HG03460 (cell line): ENCODE measurements around the gene CGB7.
A peak's percentile ranks its signal among the peaks of the same experiment; 100 is the strongest.
"Not testable (repeated sequence)": the region's sequence is repeated elsewhere in the genome, so short reads cannot be mapped to it uniquely, and the experiment has no call there.

ENCODE experiments used
- ATAC-seq: cut with Tn5 transposase; IDR thresholded peaks from one replicate; pipeline ENCODE4 v1.9.1; 2021; ENCODE audit not compliant: unreplicated experiment

The CGB7 gene

DNA sequence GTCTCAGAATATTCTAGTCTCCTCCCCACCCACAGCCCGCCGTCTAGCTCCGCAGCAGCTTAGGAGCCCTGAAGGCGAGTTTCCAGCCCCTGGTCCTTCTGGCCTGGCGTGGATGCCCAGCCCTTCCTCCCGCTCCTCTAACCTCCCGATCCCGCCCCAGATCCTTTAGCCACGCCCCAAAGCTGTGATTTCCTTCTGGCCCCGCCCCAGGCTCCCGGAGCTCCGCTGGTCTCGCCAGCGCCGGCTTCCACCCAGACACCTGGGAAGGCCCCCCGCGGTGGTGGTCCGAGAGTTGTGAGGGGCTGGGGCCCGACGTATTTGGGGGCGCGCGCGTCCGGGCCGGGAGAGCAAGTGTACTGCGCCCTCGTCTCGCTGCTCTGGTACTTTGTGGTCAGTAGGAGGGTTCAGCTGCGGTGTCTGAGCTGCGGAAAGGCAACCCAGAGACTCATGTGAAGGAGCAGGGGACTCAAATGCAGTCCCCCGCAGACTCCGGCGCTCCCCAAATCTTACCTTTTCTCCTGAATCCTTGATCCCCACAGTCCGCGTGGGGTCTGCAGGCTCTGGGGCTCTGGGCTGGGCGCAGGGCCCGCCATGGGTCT lies at the start of gene CGB7:
CGB7 (minus strand) TSS at position 114 of the 599 bp plus-strand sequence. CDS start 2,374 bp downstream, outside the sequence.
- no peak for ATAC-seq

DNA sequence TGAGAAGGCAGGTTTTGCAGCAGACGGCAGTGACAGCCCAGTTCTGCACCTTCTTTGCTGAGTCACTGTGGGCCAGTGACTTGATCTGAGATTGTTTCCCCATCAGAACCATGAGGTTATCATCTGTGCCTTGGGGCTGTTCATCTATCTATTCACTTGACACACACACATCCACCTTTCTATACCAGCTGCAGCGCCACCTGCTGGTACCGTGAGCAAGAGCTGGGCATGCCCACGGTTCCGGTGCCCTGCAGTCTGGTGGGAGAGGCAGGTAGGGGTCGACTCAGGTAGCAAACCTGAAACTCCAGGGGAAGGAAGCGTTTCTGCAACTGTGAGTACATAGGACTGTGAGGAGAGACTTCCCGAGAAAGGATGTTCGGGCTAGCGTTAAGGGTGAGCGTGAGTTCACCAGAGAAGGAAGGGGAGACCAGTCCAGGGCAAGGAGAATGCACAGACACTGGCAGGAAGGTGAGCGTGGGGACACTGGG lies 49.1 kb upstream of the CGB7 start:
- ATAC-seq: no peak

DNA sequence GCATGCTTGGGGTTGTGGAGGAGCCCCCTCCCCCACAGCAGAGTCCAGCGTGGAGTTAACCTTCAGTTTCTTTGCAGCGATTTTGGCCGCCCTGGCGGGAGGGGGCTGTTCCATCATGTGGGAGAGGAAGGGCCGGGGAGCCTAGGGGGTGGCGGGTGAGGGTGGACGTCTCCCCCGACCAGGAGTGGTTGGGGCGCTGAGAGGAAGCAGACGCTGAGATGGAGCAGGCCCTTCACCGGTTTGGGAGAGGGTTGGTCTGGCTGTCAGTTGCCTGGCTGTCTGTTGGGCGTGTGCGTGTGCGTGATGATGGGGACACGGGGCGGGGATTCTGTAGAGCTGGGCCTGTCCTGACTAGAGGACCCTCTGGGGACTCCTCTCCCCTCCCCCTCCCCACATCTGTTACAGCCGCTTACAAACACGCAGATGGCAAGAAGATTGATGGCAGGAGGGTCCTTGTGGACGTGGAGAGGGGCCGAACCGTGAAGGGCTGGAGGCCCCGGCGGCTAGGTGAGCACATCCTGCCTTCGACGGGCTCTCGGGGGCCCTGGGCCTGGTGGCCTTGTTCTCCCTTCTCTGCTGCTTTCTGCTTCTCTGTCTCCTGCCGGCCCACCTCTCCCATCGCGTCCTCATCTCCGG lies 46.8 kb upstream of the CGB7 start:
- ATAC-seq: no peak

DNA sequence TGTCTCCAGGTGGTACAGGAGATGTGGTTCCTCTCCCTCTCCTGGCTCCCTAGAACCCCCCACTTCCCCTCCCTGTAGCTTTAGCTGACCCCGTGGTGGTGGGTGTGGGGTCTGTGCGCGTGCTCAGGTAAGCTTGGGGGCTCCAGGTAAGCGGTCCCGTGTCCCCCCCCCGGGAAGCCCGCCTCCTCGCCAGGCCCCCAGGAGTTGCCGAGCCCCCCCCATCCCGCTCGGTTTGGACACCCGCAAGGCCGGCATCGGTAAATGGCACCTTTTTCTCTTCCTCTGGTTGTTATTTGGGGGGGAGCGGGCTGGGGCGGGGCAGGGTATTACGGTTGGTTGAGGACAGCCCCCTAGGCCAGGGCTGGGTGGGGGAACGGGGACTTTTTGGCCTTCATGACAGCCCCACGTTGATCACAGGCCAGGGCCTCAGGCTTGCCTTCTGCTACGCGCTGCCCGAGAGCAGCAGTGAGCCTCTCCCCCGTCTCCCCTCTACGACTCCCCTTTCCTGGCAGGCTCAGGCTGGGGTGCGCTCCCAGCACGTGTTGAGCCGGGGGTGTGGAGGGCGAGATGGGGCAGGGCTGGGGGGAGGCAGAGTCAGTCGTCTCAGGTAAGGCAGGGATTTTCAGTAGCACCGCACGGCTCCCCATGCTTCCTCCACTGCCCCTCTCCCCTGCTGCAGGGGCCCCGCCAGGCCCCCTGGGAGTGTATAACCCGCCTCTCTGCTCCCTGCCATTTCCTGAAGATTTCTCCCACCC lies 46.0 kb upstream of the CGB7 start:
- no peak for ATAC-seq

DNA sequence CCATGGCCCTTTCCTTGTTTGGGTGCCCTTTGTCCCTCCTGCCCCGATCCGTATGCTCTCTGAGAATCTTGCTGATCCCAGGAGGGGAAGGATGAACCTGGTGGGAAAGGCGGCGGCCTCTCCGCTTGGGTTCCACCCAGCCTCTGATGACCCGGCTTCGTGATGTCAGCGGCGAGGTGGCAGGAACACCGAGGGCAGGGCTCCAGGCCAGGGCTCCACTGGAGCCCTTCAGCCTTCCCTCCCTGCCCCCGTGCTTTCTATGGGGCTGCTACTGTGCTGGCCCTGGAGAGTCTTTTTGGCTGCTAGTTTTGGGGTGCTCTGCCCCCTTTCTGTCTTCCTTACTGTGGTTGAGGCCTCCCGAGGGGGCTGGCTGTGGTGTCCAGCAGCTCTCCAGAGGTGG lies 44.8 kb upstream of the CGB7 start:
- no peak for ATAC-seq

DNA sequence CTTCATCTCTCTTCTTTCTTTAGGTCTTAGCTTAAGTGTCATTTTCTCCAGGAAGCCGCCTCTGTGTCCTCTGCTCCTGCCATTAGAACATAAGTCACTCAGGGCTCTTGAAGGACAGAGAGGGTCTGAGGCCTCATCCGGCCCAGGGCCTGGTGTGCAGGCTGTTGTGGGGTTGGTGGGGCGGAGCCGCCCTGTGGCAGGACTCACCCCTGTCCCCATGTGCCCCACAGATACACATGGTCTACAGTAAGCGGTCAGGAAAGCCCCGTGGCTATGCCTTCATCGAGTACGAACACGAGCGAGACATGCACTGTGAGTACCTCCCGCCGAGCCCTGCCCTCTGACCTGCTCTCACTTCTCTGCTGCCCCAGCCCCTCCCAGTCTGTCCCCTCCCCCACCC lies 43.6 kb upstream of the CGB7 start:
- ATAC-seq: no peak

DNA sequence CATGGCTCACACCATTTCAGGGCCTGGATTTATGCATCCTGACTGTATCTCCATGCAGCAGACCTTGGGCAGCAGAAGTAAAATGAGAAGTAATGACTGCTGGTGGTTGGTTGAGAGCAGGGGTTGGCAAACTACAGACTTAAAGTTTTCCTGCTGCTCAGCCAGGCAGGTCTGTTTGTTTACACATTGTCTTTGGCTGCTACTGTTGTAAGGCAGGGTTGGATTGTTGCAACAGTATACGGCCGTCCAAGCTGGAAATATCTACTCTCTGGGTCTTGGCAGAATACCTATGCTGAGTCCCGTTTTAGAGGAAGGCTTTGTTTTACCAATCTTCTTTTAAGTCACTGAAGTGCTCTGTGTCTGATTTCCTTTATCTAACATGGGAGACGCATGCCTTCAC lies 41.2 kb upstream of the CGB7 start:
- ATAC-seq: no peak

DNA sequence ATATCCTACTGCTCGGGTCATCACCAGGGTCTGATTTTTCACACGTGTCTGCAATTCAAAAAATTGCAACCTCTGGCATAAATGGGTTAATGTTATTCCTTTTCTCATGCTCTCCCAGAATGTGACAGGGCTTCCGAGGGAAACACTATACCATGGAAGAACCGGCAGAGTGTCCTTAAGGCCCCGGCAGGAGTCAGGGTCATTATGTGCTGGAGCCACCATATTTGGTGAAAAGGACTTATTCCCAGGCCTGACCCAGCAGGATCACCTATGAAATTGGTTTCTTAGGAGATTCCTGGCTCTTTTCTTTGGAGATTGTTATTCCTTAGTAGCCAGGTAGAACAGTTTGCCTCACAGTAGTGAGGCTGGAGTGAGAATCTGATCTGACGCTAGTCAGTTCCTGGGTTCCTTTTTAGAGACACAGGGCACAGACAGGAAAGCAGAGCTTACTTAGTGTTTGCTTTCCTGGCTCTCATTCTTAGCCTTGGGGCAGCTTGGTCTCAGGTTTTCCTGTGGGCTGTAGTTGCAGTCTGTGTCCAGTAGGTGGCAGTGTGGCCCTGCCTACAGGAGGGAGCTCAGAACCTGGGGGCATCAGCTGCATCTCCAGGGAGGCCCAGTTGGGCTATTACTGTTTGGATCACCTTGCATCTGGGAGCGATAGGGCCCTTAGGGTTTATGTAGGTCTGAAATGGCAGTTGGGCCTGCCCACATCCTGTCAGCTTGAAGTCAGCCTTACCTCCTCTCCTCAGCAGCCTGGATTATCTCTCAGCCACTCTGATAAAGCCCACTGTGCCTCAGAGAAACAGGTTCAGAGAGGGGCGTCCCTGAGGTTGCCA lies 40.1 kb upstream of the CGB7 start:
- no peak for ATAC-seq

DNA sequence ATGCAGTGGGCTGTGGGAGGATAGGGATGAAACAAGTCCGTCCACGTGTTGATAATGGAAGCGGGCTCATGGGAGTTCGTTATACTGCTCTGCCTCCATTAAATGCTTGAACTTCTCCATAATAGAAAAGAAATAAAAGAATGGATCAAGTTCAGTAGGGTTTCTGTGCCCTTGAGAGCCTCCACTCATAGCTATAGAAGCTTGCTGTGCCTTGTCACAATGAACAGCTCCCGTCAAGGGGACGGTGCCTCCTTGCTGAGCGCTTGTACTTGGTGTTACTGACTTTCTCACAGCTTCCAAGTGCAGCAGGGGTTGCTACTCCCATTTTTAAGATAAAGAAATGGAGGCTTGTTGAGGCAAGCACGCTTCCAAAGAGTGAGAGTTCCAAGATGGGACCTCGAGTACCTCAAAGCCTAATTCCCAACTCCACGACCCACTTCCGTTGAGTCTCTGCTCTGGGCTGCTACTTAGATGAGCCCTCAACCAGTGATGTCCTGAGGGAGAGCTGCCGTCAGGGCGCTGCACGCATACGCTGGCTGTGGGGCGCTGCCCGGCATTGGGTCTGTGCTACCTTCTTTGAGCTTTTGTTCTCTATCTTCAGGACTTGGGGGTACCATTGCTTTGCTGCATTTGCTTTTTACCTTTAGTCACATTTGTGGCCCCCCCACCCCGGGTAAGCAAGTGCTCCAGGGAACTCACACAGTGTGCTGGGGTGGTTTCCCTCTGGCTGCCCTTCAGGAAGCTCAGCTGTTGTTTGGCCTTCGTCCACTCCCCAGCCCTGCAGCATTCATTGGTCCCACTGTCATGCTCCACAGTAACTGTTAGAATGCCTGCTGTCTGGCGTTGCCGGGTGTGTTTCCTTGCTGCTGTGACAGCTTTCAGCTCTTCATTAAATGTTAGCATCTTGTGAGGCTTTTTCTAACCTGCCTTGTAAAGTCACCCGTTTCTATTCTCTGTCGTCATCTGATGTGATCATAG lies 37.2 kb upstream of the CGB7 start:
- no peak for ATAC-seq

DNA sequence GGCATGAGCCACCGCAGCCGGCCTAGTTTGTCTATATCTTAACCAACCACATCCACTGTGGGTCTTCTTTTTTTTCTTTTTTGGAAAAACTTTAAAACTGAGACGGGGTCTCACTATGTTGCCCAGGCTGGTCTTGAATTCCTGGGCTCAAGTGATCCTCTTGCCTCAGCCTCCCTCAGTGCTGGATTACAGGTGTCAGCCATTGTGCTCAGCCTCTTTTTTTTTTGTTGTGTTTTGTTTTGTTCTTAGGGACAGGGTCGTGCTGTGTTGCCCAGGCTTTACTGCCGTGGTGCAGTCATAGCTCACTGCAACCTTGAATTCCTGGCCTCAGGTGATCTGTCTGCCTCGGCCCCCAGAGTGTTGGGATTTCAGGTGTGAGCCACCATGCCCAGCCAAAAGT lies 35.1 kb upstream of the CGB7 start:
- no peak for ATAC-seq

DNA sequence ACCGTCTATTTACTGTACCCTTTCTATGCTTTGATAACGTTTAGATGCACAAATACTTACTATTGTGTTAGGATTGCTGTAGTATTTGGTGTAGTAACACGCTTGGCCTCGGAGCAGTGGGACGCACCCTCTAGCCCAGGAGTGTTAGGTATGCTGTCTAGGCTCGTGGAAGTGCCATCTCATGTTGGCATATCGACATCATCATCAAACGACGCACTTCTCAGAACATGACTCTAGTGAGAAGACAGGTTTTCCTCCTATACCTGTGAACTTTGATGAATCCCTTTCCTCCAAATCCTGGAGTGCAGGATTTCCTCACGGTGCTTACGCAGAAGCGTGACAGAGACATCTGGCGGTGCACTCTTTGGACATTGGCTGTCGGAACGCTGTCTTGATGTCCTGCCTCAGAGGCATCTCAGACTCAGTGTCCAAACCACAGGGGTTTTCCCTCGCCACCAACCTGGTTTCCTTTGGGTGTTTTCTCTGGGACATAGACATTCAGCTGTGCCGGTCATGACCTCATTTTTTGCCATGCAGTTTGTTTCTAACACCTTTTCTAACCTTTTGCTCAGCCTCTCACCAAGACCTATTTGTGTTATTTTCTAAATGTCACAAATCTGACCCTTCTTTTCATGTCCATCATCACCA lies 34.0 kb upstream of the CGB7 start:
- ATAC-seq: no peak

DNA sequence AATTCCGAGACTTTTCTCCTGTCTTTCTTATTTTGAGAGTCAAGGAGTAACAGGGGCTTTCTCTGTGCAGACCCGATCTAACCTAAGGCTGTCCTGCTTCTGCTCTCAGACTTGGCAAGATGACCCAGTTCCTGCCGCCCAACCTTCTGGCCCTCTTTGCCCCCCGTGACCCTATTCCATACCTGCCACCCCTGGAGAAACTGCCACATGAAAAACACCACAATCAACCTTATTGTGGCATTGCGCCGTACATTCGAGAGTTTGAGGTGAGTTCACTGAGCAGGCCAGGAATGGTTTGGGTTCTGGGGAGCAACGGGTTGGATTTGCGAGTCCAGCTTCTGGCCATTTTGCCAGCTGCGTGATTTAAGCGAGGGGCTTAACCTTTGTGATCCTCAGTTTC lies 28.7 kb upstream of the CGB7 start:
- no peak for ATAC-seq

DNA sequence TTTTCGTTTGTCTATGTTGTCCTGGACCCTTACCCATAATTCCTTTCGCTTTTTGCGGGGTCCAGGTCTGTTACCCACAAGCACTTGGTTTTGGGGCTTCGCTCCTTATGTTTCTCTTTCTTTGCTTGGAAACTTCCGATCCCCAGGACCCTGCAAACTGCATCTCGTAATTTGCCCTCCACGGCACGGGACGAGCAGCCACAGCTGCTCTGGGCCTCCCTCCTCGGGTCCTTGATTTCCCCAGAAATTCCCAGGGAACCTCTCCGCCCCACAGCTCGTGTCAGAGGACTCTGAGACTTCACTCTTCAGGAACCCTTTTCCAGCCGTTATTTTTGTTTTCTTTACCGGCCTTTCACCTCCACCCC lies 28.3 kb upstream of the CGB7 start:
- ATAC-seq: no peak

DNA sequence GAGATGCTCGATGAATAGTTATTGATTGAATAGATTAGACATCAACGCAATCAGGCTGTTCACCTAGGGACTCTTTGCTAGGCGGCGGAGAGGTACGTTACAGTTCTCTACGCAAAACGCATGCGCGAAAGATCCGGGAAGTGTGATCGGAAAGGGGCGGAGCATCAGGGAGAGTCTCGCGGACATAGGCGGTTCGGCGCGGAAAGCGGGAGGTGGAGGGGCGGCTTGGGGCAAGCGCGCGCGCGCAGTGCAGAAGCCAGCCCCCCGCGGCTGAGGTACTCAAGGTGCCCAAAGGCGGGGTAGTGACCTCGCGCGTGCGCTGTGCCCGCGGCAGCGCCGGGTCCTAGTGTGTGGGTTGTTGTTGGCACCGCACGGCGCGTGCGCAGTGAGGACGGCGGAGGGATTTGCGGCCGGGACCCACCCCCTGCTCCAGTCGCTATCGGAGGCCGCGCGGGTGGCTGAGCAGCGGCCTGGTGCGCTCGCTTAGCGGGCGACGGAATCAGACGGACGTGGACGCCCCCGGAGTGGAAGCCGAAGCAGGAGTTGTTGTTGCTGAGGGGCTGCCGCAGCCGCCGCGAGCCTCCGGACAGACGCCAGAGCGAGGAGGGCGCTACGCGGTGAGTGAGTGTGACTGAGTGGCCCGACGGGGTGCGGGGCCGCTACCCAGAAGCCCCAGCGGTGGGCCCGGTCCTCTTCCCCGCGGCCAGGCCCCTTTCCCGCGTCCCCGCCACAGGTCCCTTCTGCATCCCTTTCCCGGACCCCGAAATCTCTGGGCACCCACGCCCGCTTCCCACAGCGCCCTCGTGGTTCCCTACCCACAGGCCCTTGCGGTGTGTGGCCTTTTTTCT lies 27.7 kb upstream of the CGB7 start, which contains the start of gene SNRNP70:
SNRNP70 (plus strand) TSS at position 432 of the 848 bp plus-strand sequence. CDS start 964 bp downstream, outside the sequence.
- ATAC-seq: peak; percentile 84

DNA sequence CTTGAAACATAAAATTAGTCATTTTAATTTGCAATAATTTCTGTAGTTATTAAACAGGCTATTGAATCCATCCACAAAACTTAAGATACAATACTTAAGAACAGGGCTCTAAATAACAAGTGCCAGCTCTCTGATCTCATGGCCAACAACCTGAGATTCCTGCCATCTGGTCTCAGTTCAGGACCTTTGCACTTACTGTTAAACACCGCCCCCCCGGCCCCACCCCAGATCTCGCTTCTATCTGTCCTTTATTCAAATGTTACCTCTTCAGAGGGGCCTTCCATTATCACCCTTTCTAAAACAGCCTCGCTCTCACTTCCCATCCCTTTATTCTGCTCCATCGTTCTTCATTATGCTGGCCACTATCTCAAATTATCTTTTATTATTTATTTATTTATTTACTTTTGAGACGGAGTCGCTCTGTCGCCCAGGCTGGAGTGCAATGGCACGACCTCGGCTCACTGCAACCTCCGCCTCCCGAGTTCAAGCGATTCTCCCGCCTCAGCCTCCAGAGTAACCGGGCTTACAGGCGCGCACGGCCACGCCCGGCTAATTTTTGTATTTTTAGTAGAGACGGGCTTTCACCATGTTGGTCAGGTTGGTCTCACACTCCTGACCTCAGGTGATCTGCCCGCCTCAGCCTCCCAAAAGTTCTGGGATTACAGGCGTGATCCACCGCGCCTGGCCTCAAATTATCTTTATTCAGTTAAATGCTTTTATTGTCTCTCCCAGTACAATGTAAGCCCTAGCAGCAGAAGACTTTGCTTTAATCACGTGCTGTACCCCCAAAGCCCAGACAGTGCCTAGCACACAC lies 26.9 kb upstream of the CGB7 start:
- ATAC-seq: no peak

DNA sequence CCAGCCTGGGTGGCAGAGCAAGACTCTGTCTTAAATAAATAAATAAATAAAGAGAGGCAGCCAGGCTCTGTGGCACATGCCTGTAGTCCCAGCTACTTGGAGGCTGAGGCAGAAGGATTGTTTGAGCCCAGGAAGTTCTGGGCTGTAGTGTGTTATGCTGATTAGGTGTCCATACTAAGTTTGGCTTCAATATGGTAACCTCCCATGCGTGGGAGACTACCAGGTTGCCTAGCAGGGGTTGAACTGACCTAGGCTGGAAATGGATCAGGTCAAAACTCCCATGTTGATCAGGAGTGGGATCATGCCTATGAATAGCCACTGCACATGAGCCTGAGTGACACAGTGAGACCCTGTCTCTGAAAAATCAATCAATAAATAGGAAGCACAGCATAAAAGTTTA lies 23.7 kb upstream of the CGB7 start:
- no peak for ATAC-seq

DNA sequence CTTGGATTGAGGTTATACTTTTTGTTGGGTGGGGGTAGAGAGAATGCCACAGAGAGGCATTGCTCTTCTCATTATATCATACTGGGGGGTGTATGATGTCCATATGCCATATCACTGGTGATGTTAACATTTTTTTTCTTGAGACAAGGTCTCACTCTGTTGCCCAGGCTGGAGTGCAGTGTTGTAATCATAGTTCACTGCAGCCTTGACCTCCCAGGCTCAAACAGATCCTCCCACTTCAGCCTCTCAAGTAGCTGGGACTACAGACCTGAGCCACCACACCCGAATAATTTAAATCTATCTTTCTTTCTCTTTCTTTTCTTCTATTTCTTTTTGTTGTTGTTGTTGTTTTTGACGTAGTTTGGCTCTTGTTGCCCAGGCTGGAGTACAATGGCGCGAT lies 22.8 kb upstream of the CGB7 start:
- ATAC-seq: no peak

DNA sequence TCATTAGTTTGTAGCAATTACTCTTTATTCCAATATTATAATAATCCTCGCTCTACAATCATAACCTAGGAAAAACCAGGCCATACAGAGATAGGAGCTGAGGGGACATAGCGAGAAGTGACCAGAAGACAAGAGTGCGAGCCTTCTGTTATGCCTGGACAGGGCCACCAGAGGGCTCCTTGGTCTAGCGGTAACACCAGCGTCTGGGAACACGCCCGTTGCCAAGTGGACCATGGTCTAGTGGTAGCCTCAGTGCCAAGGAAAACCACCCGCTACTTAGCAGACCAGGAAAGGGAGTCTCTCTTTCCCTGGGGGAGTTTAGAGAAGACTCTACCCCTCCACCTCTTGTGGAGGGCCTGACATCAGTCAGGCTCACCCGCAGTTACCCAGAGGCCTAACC lies 17.3 kb upstream of the CGB7 start:
- ATAC-seq: not testable (repeated sequence)
